ENCODE measurements around the gene SYS1. TPM values are rescaled to one million over a fixed set of nuclear protein-coding genes. Genes with fewer than 3 reads are reported as not detected.

SYS1 gene
- total RNA-seq, 4 donors from 2014 or later = 26.6 to 55.0 (median 51.3) TPM

DNA sequence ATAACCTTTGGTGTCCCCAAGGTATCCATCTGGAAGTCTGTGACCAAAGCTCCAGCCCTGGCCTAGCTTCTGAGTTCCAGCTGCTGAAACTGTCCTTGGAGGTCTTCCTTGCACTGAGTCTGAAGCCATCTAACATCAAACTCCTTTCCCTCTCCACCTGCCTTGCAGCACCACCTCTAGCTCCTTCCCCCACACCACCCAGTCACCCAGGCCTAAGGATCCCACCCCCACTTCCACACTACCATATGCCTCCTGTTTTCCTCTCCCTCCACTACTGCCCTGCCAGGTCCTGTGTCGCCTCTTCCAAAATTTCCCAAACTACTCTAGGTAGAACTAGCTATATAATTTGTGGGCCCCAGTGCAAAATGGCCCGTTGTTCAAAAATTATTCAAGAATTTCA lies 44.0 kb upstream of the SYS1 start:
- no peak for DNase-seq (ENCODE audit: low spot score)
- no peak for ATAC-seq (ENCODE audit: low FRiP score)
- no peak for TF ChIP-seq CTCF (IDR thresholded peaks at IDR 0.05)

DNA sequence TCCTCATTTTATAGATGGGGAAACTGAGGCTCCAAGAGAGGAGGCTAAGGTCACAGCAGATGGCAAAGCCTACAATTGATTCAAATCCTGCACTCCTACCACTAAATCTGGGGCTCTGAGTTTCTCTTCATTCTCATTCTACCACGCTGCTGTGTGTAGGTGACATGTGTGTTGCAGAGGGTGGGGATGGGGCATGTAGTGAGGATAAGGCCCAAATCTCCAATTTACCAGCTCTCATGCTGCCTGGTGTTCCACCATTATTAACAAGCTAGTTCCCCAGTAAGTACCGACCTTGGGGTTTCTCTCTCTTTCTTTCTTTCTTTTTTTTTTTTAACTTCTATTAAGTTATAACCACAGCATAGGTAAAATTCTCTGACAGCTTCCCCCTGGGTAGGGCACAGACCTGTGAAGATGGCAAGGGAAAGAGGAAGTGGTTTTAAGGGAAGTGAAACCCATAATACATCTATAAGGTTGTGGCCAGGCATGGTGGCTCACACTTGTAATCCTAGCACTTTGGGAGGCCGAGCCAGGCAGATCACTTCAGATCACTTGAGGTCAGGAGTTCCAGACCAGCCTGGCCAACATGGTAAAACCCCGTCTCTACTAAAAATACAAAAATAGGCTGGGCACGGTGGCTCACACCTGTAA lies 41.9 kb upstream of the SYS1 start:
- DNase-seq (ENCODE audit: low spot score) = no peak
- no peak for TF ChIP-seq CTCF (IDR thresholded peaks at IDR 0.05)
- no peak for ATAC-seq (ENCODE audit: low FRiP score)

DNA sequence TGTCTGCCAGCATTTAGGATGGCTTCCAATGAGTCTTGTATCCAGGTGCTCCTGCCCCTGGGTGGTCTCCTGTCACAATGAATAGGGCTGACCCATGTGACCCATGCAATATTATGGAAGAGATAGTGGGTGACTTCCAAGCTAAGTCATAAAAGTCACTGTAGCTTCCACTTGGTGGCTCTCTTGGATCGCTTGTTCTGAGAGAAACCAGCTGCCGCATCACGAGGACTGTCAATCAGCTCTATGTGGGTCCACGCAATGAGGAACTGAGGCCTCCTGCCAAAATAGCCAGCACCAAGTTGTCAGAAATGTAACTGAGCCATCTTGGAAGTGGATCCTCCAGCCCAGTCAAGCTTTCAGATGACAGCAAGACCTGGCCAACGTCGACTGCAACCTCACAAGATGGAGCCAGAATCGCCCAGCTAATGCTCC lies 40.0 kb upstream of the SYS1 start:
- no peak for DNase-seq (ENCODE audit: low spot score)
- ATAC-seq (ENCODE audit: low FRiP score) = no peak
- no peak for TF ChIP-seq CTCF (IDR thresholded peaks at IDR 0.05)

- no peak for ATAC-seq (ENCODE audit: low FRiP score)
- no peak for DNase-seq (ENCODE audit: low spot score)
- TF ChIP-seq CTCF (IDR thresholded peaks at IDR 0.05) = no peak
Measured at GRCh38 chr20:45323731-45324130, 39.2 kb upstream of the SYS1 start.

- no peak for ATAC-seq (ENCODE audit: low FRiP score)
- DNase-seq (ENCODE audit: low spot score) = no peak
- no peak for TF ChIP-seq CTCF (IDR thresholded peaks at IDR 0.05)
Measured at GRCh38 chr20:45325371-45325770, 37.6 kb upstream of the SYS1 start.

- DNase-seq (ENCODE audit: low spot score) = no peak
- ATAC-seq (ENCODE audit: low FRiP score) = no peak
- TF ChIP-seq CTCF (IDR thresholded peaks at IDR 0.05) = no peak
Measured at GRCh38 chr20:45328451-45328850, 34.5 kb upstream of the SYS1 start.

- DNase-seq (ENCODE audit: low spot score) (no peak), ATAC-seq (ENCODE audit: low FRiP score) (no peak)
- no peak for TF ChIP-seq CTCF (IDR thresholded peaks at IDR 0.05)
Measured at GRCh38 chr20:45329497-45330319, 33.2 kb upstream of the SYS1 start.

Measured in omental fat pad (tissue), 4 donors.